Measurements from ENCODE around the gene ARRDC1.

DNA sequence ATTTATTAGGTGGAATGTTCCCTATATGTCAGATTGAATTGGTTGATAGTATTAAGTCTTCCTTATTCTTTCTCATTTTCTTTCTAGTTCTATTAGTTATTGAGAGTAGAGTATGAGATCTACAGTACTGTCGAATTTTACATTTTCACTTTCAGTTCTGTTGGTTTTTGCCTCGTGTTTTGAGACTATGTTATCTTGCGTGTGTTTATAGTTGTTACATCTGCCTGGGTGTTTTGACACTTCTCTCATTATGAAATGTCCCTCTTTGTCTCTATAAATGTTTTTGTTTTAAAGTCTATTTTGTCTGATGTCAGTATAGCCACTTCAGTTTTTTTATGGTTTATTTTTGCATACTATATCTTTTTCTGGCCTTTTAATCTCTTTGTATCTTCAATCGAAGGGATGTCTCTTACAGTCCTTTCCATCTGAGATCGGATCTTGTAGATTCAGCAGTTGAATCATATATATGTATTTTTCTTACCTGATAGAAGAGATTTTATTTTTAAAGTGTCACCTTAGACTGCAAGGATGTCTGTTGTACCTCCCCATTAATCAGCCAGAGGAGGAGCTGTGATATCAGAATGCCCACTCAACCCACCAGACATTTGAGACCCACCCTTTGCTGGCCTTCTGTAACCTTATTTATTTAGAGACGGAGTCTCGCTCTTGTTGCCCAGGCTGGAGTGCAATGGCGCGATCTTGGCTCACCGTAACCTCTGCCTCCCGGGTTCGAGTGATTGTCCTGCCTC is 34.0 kb downstream of the ARRDC1 start:
- TF ChIP-seq, protein P1, sequence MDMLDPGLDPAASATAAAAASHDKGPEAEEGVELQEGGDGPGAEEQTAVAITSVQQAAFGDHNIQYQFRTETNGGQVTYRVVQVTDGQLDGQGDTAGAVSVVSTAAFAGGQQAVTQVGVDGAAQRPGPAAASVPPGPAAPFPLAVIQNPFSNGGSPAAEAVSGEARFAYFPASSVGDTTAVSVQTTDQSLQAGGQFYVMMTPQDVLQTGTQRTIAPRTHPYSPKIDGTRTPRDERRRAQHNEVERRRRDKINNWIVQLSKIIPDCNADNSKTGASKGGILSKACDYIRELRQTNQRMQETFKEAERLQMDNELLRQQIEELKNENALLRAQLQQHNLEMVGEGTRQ (IDR thresholded peaks at IDR 0.05; ENCODE audit: borderline replicate concordance, low read depth, low read length): no peak
- TF ChIP-seq YY1 (IDR thresholded peaks at IDR 0.05; ENCODE audit: low read depth): no peak
- TF ChIP-seq, protein P2, sequence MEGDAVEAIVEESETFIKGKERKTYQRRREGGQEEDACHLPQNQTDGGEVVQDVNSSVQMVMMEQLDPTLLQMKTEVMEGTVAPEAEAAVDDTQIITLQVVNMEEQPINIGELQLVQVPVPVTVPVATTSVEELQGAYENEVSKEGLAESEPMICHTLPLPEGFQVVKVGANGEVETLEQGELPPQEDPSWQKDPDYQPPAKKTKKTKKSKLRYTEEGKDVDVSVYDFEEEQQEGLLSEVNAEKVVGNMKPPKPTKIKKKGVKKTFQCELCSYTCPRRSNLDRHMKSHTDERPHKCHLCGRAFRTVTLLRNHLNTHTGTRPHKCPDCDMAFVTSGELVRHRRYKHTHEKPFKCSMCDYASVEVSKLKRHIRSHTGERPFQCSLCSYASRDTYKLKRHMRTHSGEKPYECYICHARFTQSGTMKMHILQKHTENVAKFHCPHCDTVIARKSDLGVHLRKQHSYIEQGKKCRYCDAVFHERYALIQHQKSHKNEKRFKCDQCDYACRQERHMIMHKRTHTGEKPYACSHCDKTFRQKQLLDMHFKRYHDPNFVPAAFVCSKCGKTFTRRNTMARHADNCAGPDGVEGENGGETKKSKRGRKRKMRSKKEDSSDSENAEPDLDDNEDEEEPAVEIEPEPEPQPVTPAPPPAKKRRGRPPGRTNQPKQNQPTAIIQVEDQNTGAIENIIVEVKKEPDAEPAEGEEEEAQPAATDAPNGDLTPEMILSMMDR (IDR thresholded peaks at IDR 0.05): no peak
- TF ChIP-seq EP300 (IDR thresholded peaks at IDR 0.05; ENCODE audit: borderline replicate concordance in 1 of 2, low read depth in 1 of 2, low read length in 1 of 2): no peak
